HepG2 (cell line): ENCODE data around the gene FGF19. TPM values are rescaled to one million over a fixed set of nuclear protein-coding genes. Genes with fewer than 3 reads are reported as not detected.

Source experiments
- AHR ChIP-seq: IDR thresholded peaks from 2 replicates; pipeline ENCODE4 v1.6.1; 2018; ENCODE audit warnings: missing genetic modification reagents, missing compliant biosample characterization
- IKZF5 ChIP-seq: IDR thresholded peaks from 2 replicates; pipeline ENCODE4 v1.6.1; 2018; ENCODE audit warnings: missing genetic modification reagents, mild to moderate bottlenecking, missing compliant biosample characterization
- KIAA2018 ChIP-seq: sonication (generic); formaldehyde crosslinking; IDR thresholded peaks from 2 replicates; pipeline ENCODE4 v1.5.0; 2020; ENCODE audit warnings: mild to moderate bottlenecking, missing genetic modification reagents, borderline replicate concordance
- TCF7L2 ChIP-seq: IDR thresholded peaks from 2 replicates; pipeline ENCODE4 v1.6.1; 2011; ENCODE audit warnings: mild to moderate bottlenecking, low read depth, low read length, moderate library complexity
- ZNF318 ChIP-seq: sonication (generic); formaldehyde crosslinking; IDR thresholded peaks from 2 replicates; pipeline ENCODE4 v1.4.0; 2020; ENCODE audit warnings: mild to moderate bottlenecking, missing genetic modification reagents
- ZNF605 ChIP-seq: sonication (generic); formaldehyde crosslinking; IDR thresholded peaks from 2 replicates; pipeline ENCODE4 v1.8.0; 2022; ENCODE audit warnings: mild to moderate bottlenecking, missing genetic modification reagents
- ZNF616 ChIP-seq: sonication (generic); formaldehyde crosslinking; IDR thresholded peaks from 2 replicates; pipeline ENCODE4 v1.5.0; 2020; ENCODE audit warnings: low read depth, mild to moderate bottlenecking, missing genetic modification reagents
- ZNF773 ChIP-seq: sonication (generic); formaldehyde crosslinking; IDR thresholded peaks from 2 replicates; pipeline ENCODE4 v1.4.0; 2020; ENCODE audit warnings: missing genetic modification reagents, borderline replicate concordance
- polyA plus RNA-seq, 8 experiments: library from polyadenylated mRNA; depleted of rRNA in 3 of 8; stranded (reverse) in 7 of 8; unstranded in 1 of 8; fragments of >200 nt; fragmentation: Illumina TruSeq in 4 of 8; extraction: Trizol in 4 of 8; gene quantifications; 2 replicates each; pipeline versions ENCODE4 v1.2.1 to v1.2.3, GENCODE V29; 2011 to 2016; ENCODE audit warnings: low read depth in 4 of 8, missing spikeins in 1 of 8, mixed read lengths in 1 of 8; ENCODE audit not compliant: insufficient read depth in 1 of 8
- total RNA-seq, 5 experiments: library from RNA; depleted of rRNA; stranded (reverse); fragments of >200 nt; fragmentation: Illumina TruSeq; extraction: Trizol; gene quantifications; 2 replicates each; pipeline ENCODE4 v1.2.3, GENCODE V29; 2016; ENCODE audit warnings: low read depth in 1 of 5
- TF ChIP-seq, protein P1 (sequence below): sonication (generic); formaldehyde crosslinking; IDR thresholded peaks from 2 replicates; pipeline ENCODE4 v1.4.0; 2020; ENCODE audit warnings: mild to moderate bottlenecking, low read depth, missing genetic modification reagents

Gene FGF19
- total and polyA plus RNA-seq, 2 of the 13 experiments (the other 11 are each of a cell fraction or from before 2014, with no cell fraction given) = 0.07 TPM; not detected in 1

DNA sequence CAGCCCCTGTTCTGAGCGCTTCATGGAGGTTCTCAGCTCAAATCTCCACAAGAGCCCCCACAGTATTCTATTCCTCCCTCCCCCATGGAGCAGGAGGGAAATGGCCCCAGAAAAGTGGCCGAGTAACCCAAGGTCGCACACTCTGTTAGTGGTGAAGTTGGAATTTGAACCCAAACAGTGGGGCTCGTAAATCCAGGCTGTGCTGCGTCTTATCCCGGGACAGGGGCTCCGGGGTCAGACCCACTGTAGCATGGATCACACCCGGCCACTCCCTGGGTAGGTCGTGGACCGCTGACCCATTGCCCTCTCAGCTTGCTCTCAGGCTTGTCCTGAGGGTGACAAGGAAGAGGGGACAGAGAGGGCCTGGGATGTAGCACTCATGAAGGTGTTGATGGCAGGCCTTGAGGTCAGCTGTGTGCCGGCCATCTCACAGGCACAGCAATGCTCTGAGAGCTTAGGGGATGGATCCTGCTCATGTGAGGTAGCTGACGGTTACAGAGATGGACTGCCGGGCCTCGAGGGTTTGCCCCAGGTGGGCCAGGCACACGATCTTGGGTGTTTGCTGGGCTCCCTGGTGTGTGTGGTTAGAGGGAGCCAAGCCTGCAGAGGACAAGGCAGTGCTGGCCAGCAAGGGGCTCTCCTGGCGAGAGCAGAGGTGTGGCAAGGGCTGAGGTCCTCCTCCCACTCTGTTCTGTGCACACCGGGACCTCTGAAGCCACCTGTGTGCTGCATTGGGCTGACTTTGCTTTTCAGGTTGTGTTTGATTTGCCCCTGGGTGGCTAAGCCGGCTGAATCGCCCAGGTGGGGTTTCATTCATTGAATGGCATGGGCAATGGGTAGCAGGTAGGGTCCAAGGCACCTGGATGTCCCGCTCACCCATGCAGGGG is 2.3 kb upstream of the FGF19 start (continued):
- TF ChIP-seq KIAA2018 (CRISPR knock-in tag) (no peak), ZNF773 (no peak), AHR (CRISPR knock-in tag) (no peak), IKZF5 (no peak; the same call in none of the 2 replicates), ZNF318 (CRISPR knock-in tag) (no peak), TCF7L2 (no peak), ZNF616 (CRISPR knock-in tag) (no peak), ZNF605 (CRISPR knock-in tag) (no peak; the same call in 1 of the 2 replicates)
- TF ChIP-seq, protein P1, sequence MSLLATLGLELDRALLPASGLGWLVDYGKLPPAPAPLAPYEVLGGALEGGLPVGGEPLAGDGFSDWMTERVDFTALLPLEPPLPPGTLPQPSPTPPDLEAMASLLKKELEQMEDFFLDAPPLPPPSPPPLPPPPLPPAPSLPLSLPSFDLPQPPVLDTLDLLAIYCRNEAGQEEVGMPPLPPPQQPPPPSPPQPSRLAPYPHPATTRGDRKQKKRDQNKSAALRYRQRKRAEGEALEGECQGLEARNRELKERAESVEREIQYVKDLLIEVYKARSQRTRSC (CRISPR knock-in tag) = no peak
